Dermis microvascular lymphatic vessel endothelial cell (primary cell): ENCODE results near the gene ARL15. TPM values are rescaled to one million over a fixed set of nuclear protein-coding genes. Genes with fewer than 3 reads are reported as not detected.

Source experiments
- DNase-seq, 2 donors: peaks; one replicate each; pipeline versions ENCODE4 v3.0.0 to v3.0.0-alpha.2; 2010; ENCODE audit warnings: low read depth in 2 of 2
- total RNA-seq: library from RNA; depleted of rRNA; stranded (reverse); fragments of >200 nt; gene quantifications from 2 replicates; pipeline ENCODE4 v1.2.1, GENCODE V29; 2014

The ARL15 gene
- total RNA-seq, 1 donor from 2014 or later: 39.0 TPM

GRCh38 chr5:54214722-54215121 lies 95.7 kb downstream of the ARL15 start:
- no peak for DNase-seq

GRCh38 chr5:54212331-54212730 lies 98.0 kb downstream of the ARL15 start:
- no peak for DNase-seq

- no peak for DNase-seq
Measured at GRCh38 chr5:54211912-54212311, 98.5 kb downstream of the ARL15 start.

- DNase-seq: no peak
Measured at GRCh38 chr5:54207566-54207965, 102.8 kb downstream of the ARL15 start.

- DNase-seq: no peak
Measured at GRCh38 chr5:54206580-54207229, 103.7 kb downstream of the ARL15 start.

GRCh38 chr5:54205918-54206317 lies 104.5 kb downstream of the ARL15 start:
- no peak for DNase-seq

DNA sequence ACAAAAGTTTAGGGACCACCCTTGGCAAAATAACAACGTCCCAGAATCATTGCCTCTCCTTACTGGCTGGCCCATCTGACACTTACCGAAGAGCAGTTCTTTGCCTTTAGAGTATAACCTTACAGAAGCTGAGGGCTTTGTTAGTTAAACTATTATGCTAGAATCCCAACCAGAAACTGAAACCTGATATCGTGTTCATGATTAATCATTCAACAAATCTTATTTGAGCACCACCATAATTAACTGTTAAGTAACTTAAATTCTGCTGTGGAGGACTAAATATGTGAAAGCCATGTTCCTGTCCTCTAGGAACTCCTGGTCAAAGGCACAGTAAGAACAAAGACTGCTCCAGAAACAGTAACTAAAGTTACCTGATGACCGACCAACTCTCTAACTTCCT lies 104.9 kb downstream of the ARL15 start:
- DNase-seq: no peak

DNA sequence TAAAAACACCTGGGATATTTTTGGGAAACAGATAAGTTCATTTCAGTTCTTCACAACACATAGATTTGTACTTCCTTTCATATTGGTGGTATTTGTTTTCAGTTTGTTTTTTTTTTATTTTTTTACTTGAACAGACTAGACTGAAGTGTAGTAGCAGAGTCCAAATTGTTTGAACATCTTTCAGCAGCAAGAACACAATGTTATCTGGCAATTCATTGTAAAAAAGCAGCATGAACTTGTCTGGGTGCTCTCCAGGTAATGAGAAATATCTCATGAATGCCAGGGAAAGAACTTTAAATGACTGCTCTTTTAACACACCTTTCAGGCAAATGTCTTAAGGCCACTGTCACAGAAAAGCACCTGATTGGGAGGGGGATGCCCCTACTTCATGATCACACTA lies 113.4 kb downstream of the ARL15 start:
- DNase-seq: no peak

DNA sequence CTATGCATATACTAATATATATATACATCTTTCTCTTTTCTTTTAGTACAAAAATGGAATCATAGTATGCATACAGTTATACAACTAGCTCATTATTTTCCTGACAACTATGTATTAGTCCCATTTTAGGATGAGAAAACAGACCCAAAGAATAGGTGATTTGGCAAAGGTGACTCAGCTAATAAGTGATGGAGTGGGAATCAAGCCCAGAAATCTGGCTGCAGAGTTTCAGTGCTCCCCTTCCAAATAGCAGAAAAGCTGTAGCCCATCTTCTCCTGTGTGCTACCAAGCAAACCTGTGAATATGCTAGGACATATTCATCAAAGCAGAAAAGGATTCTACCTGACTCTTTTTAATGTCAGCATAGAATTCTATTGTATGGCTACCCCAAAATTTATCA lies 114.7 kb downstream of the ARL15 start:
- DNase-seq: no peak

- DNase-seq: no peak
Measured at GRCh38 chr5:54194318-54194717, 116.1 kb downstream of the ARL15 start.

DNA sequence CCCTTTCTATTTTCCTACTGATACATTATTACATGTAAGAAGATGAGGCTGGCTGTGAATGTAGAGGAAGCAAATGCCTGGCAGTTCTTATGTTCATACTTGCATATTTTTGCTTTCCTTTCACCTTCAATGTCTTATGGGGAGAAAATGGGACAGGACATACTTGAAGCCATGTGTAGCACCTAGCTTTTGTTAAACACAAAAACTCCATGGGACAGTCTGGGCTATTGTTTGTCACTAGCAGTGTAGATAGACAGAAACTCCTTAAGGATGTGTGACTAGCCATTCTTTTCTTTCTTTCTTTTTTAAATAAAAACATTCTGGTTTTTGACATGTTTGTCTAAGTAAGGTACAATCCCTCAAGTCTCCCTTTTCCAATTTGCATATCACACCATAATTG lies 122.7 kb downstream of the ARL15 start:
- DNase-seq: no peak

GRCh38 chr5:54186912-54187445 lies 123.4 kb downstream of the ARL15 start:
- no peak for DNase-seq

DNA sequence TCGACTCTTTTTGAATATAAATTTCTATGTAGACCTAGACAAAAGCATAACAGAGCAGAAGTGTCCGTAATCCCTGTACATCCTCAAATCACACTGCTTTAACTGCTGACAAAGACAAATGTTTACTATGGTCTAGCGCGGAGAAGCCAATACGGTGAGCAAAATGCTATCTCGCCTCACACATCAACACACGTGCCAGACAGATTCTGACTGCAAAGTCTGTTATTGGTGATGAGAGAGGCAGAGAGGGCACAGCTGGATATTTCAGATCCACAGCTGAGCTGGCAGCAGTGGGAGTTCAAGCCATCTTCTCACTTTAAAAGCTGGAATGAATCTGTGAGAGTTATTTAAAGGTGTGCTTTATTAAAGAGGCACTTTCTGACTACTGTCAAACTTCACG lies 124.3 kb downstream of the ARL15 start:
- no peak for DNase-seq

GRCh38 chr5:54184806-54185205 lies 125.6 kb downstream of the ARL15 start:
- DNase-seq: no peak

- DNase-seq: no peak
Measured at GRCh38 chr5:54180630-54181031, 129.7 kb downstream of the ARL15 start.

GRCh38 chr5:54178991-54179390 lies 131.4 kb downstream of the ARL15 start:
- DNase-seq: no peak

- DNase-seq: no peak
Measured at GRCh38 chr5:54178207-54178606, 132.2 kb downstream of the ARL15 start.

DNA sequence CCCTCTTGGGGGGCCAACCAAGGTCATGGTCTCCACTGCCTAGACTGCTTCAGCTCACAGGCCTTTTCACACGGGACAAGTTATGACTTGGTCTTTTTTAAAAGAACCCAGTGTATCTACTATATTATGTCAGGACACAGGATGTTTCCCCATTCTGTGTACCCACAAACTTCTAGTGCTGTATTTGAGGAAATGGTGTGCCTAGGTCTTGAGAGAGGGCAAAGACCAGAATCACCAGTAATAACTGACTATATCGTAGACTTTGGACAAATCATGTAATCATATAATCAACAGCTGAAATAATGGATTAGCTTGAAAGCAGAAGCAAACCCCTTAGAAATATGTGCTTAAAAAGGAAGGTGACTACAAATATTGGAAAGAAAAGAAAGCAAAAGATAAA lies 133.3 kb downstream of the ARL15 start:
- no peak for DNase-seq

DNA sequence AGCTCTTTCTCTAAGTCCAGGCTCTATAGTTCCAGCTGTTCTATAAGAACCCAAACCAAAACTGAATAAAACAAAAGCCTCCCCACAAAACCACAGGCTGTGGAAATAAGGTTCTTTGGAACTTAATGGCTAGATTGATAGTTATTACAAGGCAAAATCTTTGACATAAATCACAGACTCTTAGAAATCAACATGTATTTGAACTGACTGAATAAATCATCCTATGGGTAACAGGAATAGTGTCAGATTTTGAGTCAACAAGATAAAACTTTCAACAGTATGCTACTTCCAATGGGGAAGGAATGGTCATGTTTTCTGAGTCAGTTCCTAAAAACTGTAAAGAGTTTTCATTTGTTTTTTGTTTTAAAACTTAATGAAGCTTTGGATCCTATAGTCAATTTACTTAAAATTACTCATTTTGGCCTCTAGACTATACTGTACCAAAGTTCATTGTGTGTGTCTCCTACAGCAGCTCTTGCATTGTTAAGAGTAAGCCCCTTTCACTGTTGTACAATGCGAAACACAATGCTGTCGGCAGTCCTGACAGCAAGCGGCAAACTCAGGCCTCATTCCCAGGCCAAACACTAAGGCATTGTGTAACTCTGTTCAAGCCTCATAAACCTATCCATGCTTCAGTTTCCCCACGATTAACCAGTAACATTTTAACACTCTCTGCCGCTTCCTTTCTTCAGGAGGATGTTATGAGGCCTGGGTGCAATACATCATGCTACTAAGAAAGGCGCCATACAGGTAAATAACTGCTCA lies 134.1 kb downstream of the ARL15 start:
- DNase-seq: no peak

DNA sequence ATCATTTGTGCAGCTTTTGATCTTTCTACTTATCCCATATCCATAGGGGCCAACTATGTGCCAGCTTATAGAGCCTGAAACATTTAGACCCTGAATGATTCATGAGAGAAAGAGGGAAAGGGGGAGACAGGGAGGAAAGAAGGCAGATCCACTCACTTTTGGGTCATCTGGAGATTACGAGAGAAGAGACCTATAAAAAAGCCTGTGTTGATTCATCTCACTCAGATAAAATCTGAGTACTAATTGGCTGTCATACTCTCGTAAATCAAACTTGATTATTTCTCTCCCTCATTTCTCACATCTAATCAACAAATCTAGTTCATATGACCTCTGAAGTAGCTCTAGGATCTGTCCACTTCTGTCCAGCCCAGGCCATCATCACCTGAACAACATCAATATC lies 137.1 kb downstream of the ARL15 start:
- DNase-seq: no peak

- DNase-seq: peak; percentile 4 to 68
Measured at GRCh38 chr5:54171645-54172384, 138.6 kb downstream of the ARL15 start.

GRCh38 chr5:54165687-54166086 lies 144.7 kb downstream of the ARL15 start:
- no peak for DNase-seq
